ENCODE measurements around the gene PLK1.

- no peak for TF ChIP-seq ZNF274 (IDR thresholded peaks at IDR 0.05; ENCODE audit: low read depth, low read length)
- TF ChIP-seq YY1 (IDR thresholded peaks at IDR 0.05; ENCODE audit: insufficient read depth, insufficient read length): no peak
Observed at GRCh38 chr16:23687034-23687808, 8.5 kb downstream of the PLK1 start.

Data from NT2/D1 (cell line).